Muscle layer of colon (tissue), 2 donors: Measurements from ENCODE around the gene TGFBR3.

Experiments used
- H3K27ac ChIP-seq: one replicate; pipeline ENCODE4 v1.7.0; 2013; ENCODE audit warnings: low read depth, mild to moderate bottlenecking, low read length, moderate library complexity
- H3K27me3 ChIP-seq, 2 donors: one replicate each; pipeline ENCODE4 v1.7.0; 2013; ENCODE audit warnings: low read length in 2 of 2, mild to moderate bottlenecking in 2 of 2; ENCODE audit not compliant: insufficient read depth in 2 of 2, control insufficient read depth in 1 of 2
- H3K36me3 ChIP-seq: one replicate; pipeline ENCODE4 v1.7.0; 2013; ENCODE audit warnings: mild to moderate bottlenecking, low read length; ENCODE audit not compliant: insufficient read depth
- H3K4me1 ChIP-seq: one replicate; pipeline ENCODE4 v1.7.0; 2013; ENCODE audit warnings: mild to moderate bottlenecking, low read length; ENCODE audit not compliant: insufficient read depth
- H3K4me3 ChIP-seq, 2 donors: one replicate each; pipeline ENCODE4 v1.7.0; 2013; ENCODE audit warnings: low read length in 2 of 2, low read depth in 1 of 2, mild to moderate bottlenecking in 1 of 2, moderate library complexity in 1 of 2
- H3K9ac ChIP-seq: one replicate; pipeline ENCODE4 v1.7.0; 2013; ENCODE audit warnings: low read length
- H3K9me3 ChIP-seq: one replicate; pipeline ENCODE4 v1.7.0; 2013; ENCODE audit warnings: mild to moderate bottlenecking, low read length
- donor health status: abdominal sarcoma.
- donor health status: Adenocarcinoma of cecum.

TGFBR3 gene

GRCh38 chr1:91793189-91793588 is 92.8 kb downstream of the TGFBR3 start:
- peak overlapping the region; percentile 48 for H3K27ac ChIP-seq
- H3K27me3 ChIP-seq: no peaks in the 10 kb centered on the region
- H3K36me3 ChIP-seq: peaks cover 4% of the 10 kb centered on the region
- H3K4me3 ChIP-seq: no peak overlapping the region
- peaks cover 78% of the 10 kb centered on the region for H3K4me1 ChIP-seq
- no peaks in the 10 kb centered on the region for H3K9me3 ChIP-seq
- H3K9ac ChIP-seq: no peak overlapping the region

- H3K4me1 ChIP-seq: peaks cover 79% of the 10 kb centered on the region
- H3K9me3 ChIP-seq: no peaks in the 10 kb centered on the region
- H3K36me3 ChIP-seq: peaks cover 4% of the 10 kb centered on the region
- H3K27ac ChIP-seq: peak overlapping the region; percentile 48
- no peak overlapping the region for H3K4me3 ChIP-seq
- no peaks in the 10 kb centered on the region for H3K27me3 ChIP-seq
- H3K9ac ChIP-seq: no peak overlapping the region
These were observed 93.4 kb downstream of the TGFBR3 start for GRCh38 chr1:91792489-91793071.

- Histone ChIP-seq H3K9ac (no peak overlapping the region), H3K27ac (peak overlapping the region; percentile 48)
These were observed 94.1 kb downstream of the TGFBR3 start for GRCh38 chr1:91791691-91792488.

GRCh38 chr1:91791103-91791502 is 94.8 kb downstream of the TGFBR3 start:
- Histone ChIP-seq H3K4me1 (peaks cover 78% of the 10 kb centered on the region), H3K9me3 (no peaks in the 10 kb centered on the region)

More at GRCh38 chr1:91791691-91792488, 94.1 kb downstream of the TGFBR3 start:
- Histone ChIP-seq H3K4me3 (peak overlapping the region in 1 of 2 donors; percentile 10), H3K27me3 (no peaks in the 10 kb centered on the region), H3K36me3 (no peaks in the 10 kb centered on the region), H3K4me1 (peaks cover 79% of the 10 kb centered on the region), H3K9me3 (no peaks in the 10 kb centered on the region)

GRCh38 chr1:91790392-91790791 is 95.6 kb downstream of the TGFBR3 start:
- Histone ChIP-seq H3K9me3 (no peaks in the 10 kb centered on the region), H3K4me3 (no peak overlapping the region), H3K36me3 (no peaks in the 10 kb centered on the region), H3K4me1 (peaks cover 71% of the 10 kb centered on the region), H3K9ac (no peak overlapping the region), H3K27ac (peak overlapping the region; percentile 27), H3K27me3 (no peaks in the 10 kb centered on the region)

More at GRCh38 chr1:91791103-91791502, 94.8 kb downstream of the TGFBR3 start:
- Histone ChIP-seq H3K36me3 (no peaks in the 10 kb centered on the region), H3K27ac (peak overlapping the region; percentile 48), H3K27me3 (no peaks in the 10 kb centered on the region), H3K9ac (peak overlapping the region; percentile 8), H3K4me3 (no peak overlapping the region)

GRCh38 chr1:91789273-91789997 is 96.5 kb downstream of the TGFBR3 start:
- H3K9ac ChIP-seq: no peak overlapping the region
- H3K27ac ChIP-seq: peak overlapping the region; percentile 37
- no peaks in the 10 kb centered on the region for H3K9me3 ChIP-seq
- peaks cover 65% of the 10 kb centered on the region for H3K4me1 ChIP-seq
- no peak overlapping the region for H3K4me3 ChIP-seq
- H3K36me3 ChIP-seq: no peaks in the 10 kb centered on the region
- H3K27me3 ChIP-seq: no peaks in the 10 kb centered on the region

GRCh38 chr1:91787919-91788318 is 98.0 kb downstream of the TGFBR3 start:
- H3K4me3 ChIP-seq: no peak overlapping the region
- H3K27ac ChIP-seq: peak overlapping the region; percentile 52
- H3K36me3 ChIP-seq: peaks cover under 1% of the 10 kb centered on the region
- H3K9me3 ChIP-seq: no peaks in the 10 kb centered on the region
- H3K9ac ChIP-seq: no peak overlapping the region
- no peaks in the 10 kb centered on the region for H3K27me3 ChIP-seq
- peaks cover 69% of the 10 kb centered on the region for H3K4me1 ChIP-seq

- Histone ChIP-seq H3K4me1 (peaks cover 59% of the 10 kb centered on the region), H3K27me3 (no peaks in the 10 kb centered on the region), H3K36me3 (peaks cover 8% of the 10 kb centered on the region), H3K27ac (no peak overlapping the region), H3K9ac (no peak overlapping the region), H3K9me3 (no peaks in the 10 kb centered on the region), H3K4me3 (no peak overlapping the region)
These were observed 101.3 kb downstream of the TGFBR3 start for GRCh38 chr1:91784616-91785015.

- H3K9ac ChIP-seq: no peak overlapping the region
- no peak overlapping the region for H3K27ac ChIP-seq
- H3K4me1 ChIP-seq: peaks cover 59% of the 10 kb centered on the region
- no peaks in the 10 kb centered on the region for H3K27me3 ChIP-seq
- peaks cover 8% of the 10 kb centered on the region for H3K36me3 ChIP-seq
- no peaks in the 10 kb centered on the region for H3K9me3 ChIP-seq
- H3K4me3 ChIP-seq: no peak overlapping the region
These were observed 101.8 kb downstream of the TGFBR3 start for GRCh38 chr1:91784191-91784590.

GRCh38 chr1:91783423-91784170 is 102.4 kb downstream of the TGFBR3 start:
- peaks cover 59% of the 10 kb centered on the region for H3K4me1 ChIP-seq
- no peaks in the 10 kb centered on the region for H3K27me3 ChIP-seq
- H3K9ac ChIP-seq: no peak overlapping the region
- peaks cover 8% of the 10 kb centered on the region for H3K36me3 ChIP-seq
- no peak overlapping the region for H3K4me3 ChIP-seq
- H3K27ac ChIP-seq: no peak overlapping the region
- no peaks in the 10 kb centered on the region for H3K9me3 ChIP-seq
